Measurements from ENCODE around the gene TIMP2. TPM values are rescaled to one million over a fixed set of nuclear protein-coding genes. Genes with fewer than 3 reads are reported as not detected.
A peak's percentile ranks its signal among the peaks of the same experiment; 100 is the strongest.

Gene TIMP2
- total and polyA plus RNA-seq, 2 of the 8 experiments (the other 6 are each of a cell fraction or from before 2014, with no cell fraction given): 18.2 to 43.3 TPM

DNA sequence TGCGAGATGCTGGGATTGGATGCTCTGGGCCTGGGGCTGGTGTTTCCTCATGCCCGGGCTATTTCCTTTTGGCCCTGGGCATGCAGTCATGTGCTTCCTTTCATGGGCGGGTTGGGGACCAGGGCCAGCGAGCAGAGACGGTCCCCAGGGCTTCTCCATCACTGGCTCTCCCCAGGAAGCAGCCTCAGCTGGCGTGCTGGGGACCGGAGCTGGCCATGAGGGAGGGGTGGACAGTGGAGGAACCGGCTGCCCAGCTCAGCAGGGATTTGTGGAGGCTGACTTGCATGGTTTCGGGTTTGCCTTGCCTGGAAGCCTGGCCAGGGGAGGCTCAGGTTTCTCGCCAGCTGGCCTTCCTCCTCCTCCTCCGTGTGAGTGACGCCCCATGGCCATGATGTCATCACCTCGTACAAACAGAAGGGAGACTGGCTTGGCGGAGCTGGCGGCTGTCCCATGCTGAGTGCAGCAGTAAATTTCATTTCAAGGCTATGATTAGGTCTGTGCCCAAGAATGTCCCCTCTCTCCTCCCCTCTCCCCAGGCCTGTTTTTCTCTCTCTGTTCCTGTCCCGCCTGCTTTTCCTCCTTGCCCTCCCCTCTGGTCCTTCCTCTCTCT lies 8.9 kb upstream of the TIMP2 start (continued):
- no peak for TF ChIP-seq HDAC2 (IDR thresholded peaks at IDR 0.05; ENCODE audit: borderline replicate concordance in 1 of 2, low read depth in 2 of 2, low read length in 2 of 2)
- no peak for TF ChIP-seq HDAC6 (IDR thresholded peaks at IDR 0.05; ENCODE audit: low read depth, low read length)
- no peak for TF ChIP-seq FOSL1 (IDR thresholded peaks at IDR 0.05; ENCODE audit: insufficient read depth, low read depth, low read length)
- TF ChIP-seq JUND (IDR thresholded peaks at IDR 0.05; ENCODE audit: low read length): 0 out of 2 replicates have a peak, but pooled peaks have one; percentile 69
- no peak for TF ChIP-seq SP2 (IDR thresholded peaks at IDR 0.05; ENCODE audit: low read length)
- TF ChIP-seq, protein P1, sequence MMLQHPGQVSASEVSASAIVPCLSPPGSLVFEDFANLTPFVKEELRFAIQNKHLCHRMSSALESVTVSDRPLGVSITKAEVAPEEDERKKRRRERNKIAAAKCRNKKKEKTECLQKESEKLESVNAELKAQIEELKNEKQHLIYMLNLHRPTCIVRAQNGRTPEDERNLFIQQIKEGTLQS (IDR thresholded peaks at IDR 0.05; ENCODE audit: insufficient read depth, low read depth, low read length): no peak
- TF ChIP-seq POU5F1 (IDR thresholded peaks at IDR 0.05; ENCODE audit: low read depth, low read length): no peak
- no peak for TF ChIP-seq GTF2F1 (IDR thresholded peaks at IDR 0.05; ENCODE audit: borderline replicate concordance, low read depth, low read length)
- no peak for TF ChIP-seq TAF1 (IDR thresholded peaks at IDR 0.05; ENCODE audit: low read depth, low read length)
- TF ChIP-seq CHD1 (IDR thresholded peaks at IDR 0.05; ENCODE audit: low read depth, low read length): no peak
- 0 out of 2 replicates have a peak, but pooled peaks have one; percentile 9 for TF ChIP-seq TCF12 (IDR thresholded peaks at IDR 0.05; ENCODE audit: low read depth, low read length)
- TF ChIP-seq EZH2 (IDR thresholded peaks at IDR 0.05; ENCODE audit: low read depth, low read length, severe bottlenecking): no peak
- TF ChIP-seq NANOG (IDR thresholded peaks at IDR 0.05; ENCODE audit: insufficient read depth, low read depth, low read length, poor library complexity, severe bottlenecking): no peak
- 0 out of 3 replicates have a peak, but pooled peaks of 1 of the 2 experiments have one; percentile 29 for TF ChIP-seq POLR2A (IDR thresholded peaks at IDR 0.05; ENCODE audit: control extremely low read depth in 1 of 2, low read depth in 2 of 2, low read length in 2 of 2)
- no peak for TF ChIP-seq SIN3A (conservative IDR thresholded peaks at IDR 0.05 in 1 of 2, IDR thresholded peaks at IDR 0.05 in 1 of 2; ENCODE audit: low read depth in 1 of 2, low read length in 2 of 2)
- no peak for TF ChIP-seq EP300 (IDR thresholded peaks at IDR 0.05; ENCODE audit: borderline replicate concordance in 1 of 2, low read depth in 2 of 2, low read length in 2 of 2)
- no peak for TF ChIP-seq RBBP5 (IDR thresholded peaks at IDR 0.05; ENCODE audit: borderline replicate concordance, low read depth, low read length)
- no peak for TF ChIP-seq MAFK (IDR thresholded peaks at IDR 0.05; ENCODE audit: low read depth, low read length)
- TF ChIP-seq SP1 (IDR thresholded peaks at IDR 0.05; ENCODE audit: low read depth, low read length): no peak
- TF ChIP-seq, protein P2, sequence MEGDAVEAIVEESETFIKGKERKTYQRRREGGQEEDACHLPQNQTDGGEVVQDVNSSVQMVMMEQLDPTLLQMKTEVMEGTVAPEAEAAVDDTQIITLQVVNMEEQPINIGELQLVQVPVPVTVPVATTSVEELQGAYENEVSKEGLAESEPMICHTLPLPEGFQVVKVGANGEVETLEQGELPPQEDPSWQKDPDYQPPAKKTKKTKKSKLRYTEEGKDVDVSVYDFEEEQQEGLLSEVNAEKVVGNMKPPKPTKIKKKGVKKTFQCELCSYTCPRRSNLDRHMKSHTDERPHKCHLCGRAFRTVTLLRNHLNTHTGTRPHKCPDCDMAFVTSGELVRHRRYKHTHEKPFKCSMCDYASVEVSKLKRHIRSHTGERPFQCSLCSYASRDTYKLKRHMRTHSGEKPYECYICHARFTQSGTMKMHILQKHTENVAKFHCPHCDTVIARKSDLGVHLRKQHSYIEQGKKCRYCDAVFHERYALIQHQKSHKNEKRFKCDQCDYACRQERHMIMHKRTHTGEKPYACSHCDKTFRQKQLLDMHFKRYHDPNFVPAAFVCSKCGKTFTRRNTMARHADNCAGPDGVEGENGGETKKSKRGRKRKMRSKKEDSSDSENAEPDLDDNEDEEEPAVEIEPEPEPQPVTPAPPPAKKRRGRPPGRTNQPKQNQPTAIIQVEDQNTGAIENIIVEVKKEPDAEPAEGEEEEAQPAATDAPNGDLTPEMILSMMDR (IDR thresholded peaks at IDR 0.05; ENCODE audit: control extremely low read depth in 1 of 3, insufficient read depth in 1 of 3, low read depth in 1 of 3, low read length in 3 of 3): no peak
- TF ChIP-seq TAF7 (optimal IDR thresholded peaks at IDR 0.05; ENCODE audit: borderline replicate concordance, low read depth, low read length): no peak

All from H1 (cell line).